Head of caudate nucleus (tissue), 42 donors: ENCODE data around the gene SMIM22.

Experiments
- DNase-seq, 42 donors: peaks; one replicate each; pipeline versions ENCODE4 v3.0.0 to v3.0.0-alpha.2; 2020 to 2021; ENCODE audit warnings: mixed read lengths in 7 of 42
- intact Hi-C: fragments of 100-400 bp; cut with DNase I; formaldehyde crosslinking; loops from one replicate; pipeline ENCODE4 v1.15.0; 2022

Gene SMIM22

GRCh38 chr16:4805231-4805630 lies 10.1 kb downstream of the SMIM22 start:
- intact Hi-C loops: no loop called here
- no peak for DNase-seq

- intact Hi-C loops: no loop called here
- no peak for DNase-seq
Measured at GRCh38 chr16:4806280-4806679, 11.1 kb downstream of the SMIM22 start.

- intact Hi-C loops: no loop called here
Measured at GRCh38 chr16:4811242-4811641, 16.1 kb downstream of the SMIM22 start.

GRCh38 chr16:4811773-4812172 lies 16.6 kb downstream of the SMIM22 start:
- DNase-seq: no peak
- intact Hi-C loops: no loop called here

More at GRCh38 chr16:4811242-4811641, 16.1 kb downstream of the SMIM22 start:
- DNase-seq: no peak

- DNase-seq: no peak
- intact Hi-C loops: no loop called here
Measured at GRCh38 chr16:4813251-4814003, 18.3 kb downstream of the SMIM22 start.

- intact Hi-C loops: no loop called here
- no peak for DNase-seq
Measured at GRCh38 chr16:4814046-4814445, 18.9 kb downstream of the SMIM22 start.

GRCh38 chr16:4814542-4815173 lies 19.5 kb downstream of the SMIM22 start:
- intact Hi-C loops: no loop called here
- DNase-seq: no peak

- peak in 4 of 42 donors; percentile 22 to 48 (median 37) for DNase-seq
- intact Hi-C loops: no loop called here
Measured at GRCh38 chr16:4820652-4821051, 25.5 kb downstream of the SMIM22 start.

GRCh38 chr16:4825196-4825595 lies 30.0 kb downstream of the SMIM22 start:
- intact Hi-C loops: no loop called here
- no peak for DNase-seq

- intact Hi-C loops: no loop called here
- DNase-seq: no peak
Measured at GRCh38 chr16:4826526-4826925, 31.4 kb downstream of the SMIM22 start.

GRCh38 chr16:4826980-4827379 lies 31.8 kb downstream of the SMIM22 start:
- intact Hi-C loops: no loop called here
- DNase-seq: no peak

GRCh38 chr16:4828567-4829321 lies 33.6 kb downstream of the SMIM22 start:
- intact Hi-C loops: no loop called here
- no peak for DNase-seq

GRCh38 chr16:4830408-4830807 lies 35.2 kb downstream of the SMIM22 start:
- intact Hi-C loops: no loop called here
- DNase-seq: no peak

- DNase-seq: no peak
- intact Hi-C loops: no loop called here
Measured at GRCh38 chr16:4831616-4832015, 36.4 kb downstream of the SMIM22 start.

GRCh38 chr16:4832698-4833343 lies 37.7 kb downstream of the SMIM22 start:
- no peak for DNase-seq
- intact Hi-C loops: no loop called here

- no peak for DNase-seq
- intact Hi-C loops: no loop called here
Measured at GRCh38 chr16:4833584-4833983, 38.4 kb downstream of the SMIM22 start.

GRCh38 chr16:4836727-4837126 lies 41.6 kb downstream of the SMIM22 start:
- no peak for DNase-seq
- intact Hi-C loops: no loop called here

- intact Hi-C loops: no loop called here
- DNase-seq: no peak
Measured at GRCh38 chr16:4837733-4838501, 42.7 kb downstream of the SMIM22 start.

- intact Hi-C loops: loop anchor here (10.0 kb wide), 1 partner anchor 105 kb away; the partner anchor contains the start of genes ANKS3 and DNAAF8
- no peak for DNase-seq
Measured at GRCh38 chr16:4839942-4840341, 44.8 kb downstream of the SMIM22 start.
